Activated naive CD8-positive, alpha-beta T cell treated with anti-CD3 and anti-CD28 coated beads, Interleukin-2, amount 10 ng/mL, durations not matched to agents 7 days and 5 days (primary cell): ENCODE measurements around the gene BTBD1. TPM values are rescaled to one million over a fixed set of nuclear protein-coding genes. Genes with fewer than 3 reads are reported as not detected.
A peak's percentile ranks its signal among the peaks of the same experiment; 100 is the strongest.
"Not testable (repeated sequence)": the region's sequence is repeated elsewhere in the genome, so short reads cannot be mapped to it uniquely, and the experiment has no call there.

Experiments
- ATAC-seq: fragments of 150-1000 bp; cut with Tn5 transposase; one replicate; pipeline ENCODE4 v1.10.0; 2021; ENCODE audit warnings: low read depth, moderate library complexity
- POLR2A ChIA-PET: fragments of 350-600 bp; sonication (Branson Sonifier 250); formaldehyde crosslinking; loops from one replicate; lab custom pipeline; 2021; ENCODE audit warnings: antibody characterized with exemption; lab: Charles Lee
- DNase-seq: peaks from one replicate; pipeline ENCODE4 v3.0.0; 2021
- H3K27ac Mint-ChIP-seq: one replicate; pipeline ENCODE4 v1.8.0; 2022; ENCODE audit warnings: mild to moderate bottlenecking, mixed read lengths
- H3K27me3 Mint-ChIP-seq: one replicate; pipeline ENCODE4 v1.8.0; 2022; ENCODE audit warnings: mild to moderate bottlenecking, moderate library complexity, mixed read lengths
- H3K36me3 Mint-ChIP-seq: one replicate; pipeline ENCODE4 v1.8.0; 2021; ENCODE audit warnings: mild to moderate bottlenecking, mixed read lengths
- H3K4me1 Mint-ChIP-seq: one replicate; pipeline ENCODE4 v1.8.0; 2021; ENCODE audit warnings: mixed read lengths
- H3K4me3 Mint-ChIP-seq: one replicate; pipeline ENCODE4 v1.8.0; 2022; ENCODE audit warnings: mild to moderate bottlenecking, moderate library complexity, mixed read lengths
- H3K9me3 Mint-ChIP-seq: one replicate; pipeline ENCODE4 v1.8.0; 2021; ENCODE audit warnings: mixed read lengths
- total RNA-seq, 2 experiments: library from RNA; stranded (reverse); gene quantifications; one replicate each; pipeline ENCODE4 v1.2.3, GENCODE V29; 2021

BTBD1 gene
- total RNA-seq, 2 experiments from 2014 or later, result 56.3 to 59.2 TPM

GRCh38 chr15:83016906-83017305 is 50.1 kb downstream of the BTBD1 start:
- peaks cover 22% of the 10 kb centered on the region for H3K4me1 Mint-ChIP-seq
- no peaks in the 10 kb centered on the region for H3K9me3 Mint-ChIP-seq
- H3K27ac Mint-ChIP-seq, result no peak overlapping the region
- POLR2A ChIA-PET, result no interaction called here
- H3K4me3 Mint-ChIP-seq, result no peak overlapping the region
- no peaks in the 10 kb centered on the region for H3K27me3 Mint-ChIP-seq
- no peak for DNase-seq
- ATAC-seq, result no peak
- H3K36me3 Mint-ChIP-seq, result peaks cover 23% of the 10 kb centered on the region

DNA sequence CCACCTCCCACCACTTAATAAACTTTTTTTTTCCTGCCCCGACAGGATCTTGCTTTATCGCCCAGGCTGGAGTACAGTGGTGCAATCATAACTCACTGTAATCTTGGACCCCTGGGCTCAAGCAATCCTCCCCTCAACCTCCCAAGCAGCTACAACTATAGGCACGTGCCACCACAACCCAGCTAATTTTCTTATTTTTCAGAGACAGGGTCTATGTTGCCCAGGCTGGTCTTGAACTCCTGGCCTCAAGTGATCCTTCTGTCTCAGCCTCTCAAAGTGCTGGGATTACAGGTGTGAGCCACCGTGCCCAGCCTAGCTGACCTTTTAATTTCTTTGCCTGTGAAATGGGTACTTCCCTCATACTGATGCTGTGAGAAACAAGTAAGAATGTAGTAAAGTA is 51.7 kb downstream of the BTBD1 start:
- H3K36me3 Mint-ChIP-seq, result peaks cover 19% of the 10 kb centered on the region
- no peak for DNase-seq
- peak overlapping the region; percentile 8 for H3K27ac Mint-ChIP-seq
- peaks cover 30% of the 10 kb centered on the region for H3K4me1 Mint-ChIP-seq
- no peak for ATAC-seq
- H3K9me3 Mint-ChIP-seq, result no peaks in the 10 kb centered on the region
- no peaks in the 10 kb centered on the region for H3K27me3 Mint-ChIP-seq
- H3K4me3 Mint-ChIP-seq, result no peak overlapping the region
- POLR2A ChIA-PET, result interaction anchor here (1.1 kb wide), 1 partner anchor 48 kb away, joined by 4 read pairs; no protein-coding TSS in a partner anchor

GRCh38 chr15:83014205-83014653 is 52.8 kb downstream of the BTBD1 start:
- Mint-ChIP-seq H3K9me3 (no peaks in the 10 kb centered on the region), H3K36me3 (peaks cover 16% of the 10 kb centered on the region), H3K27me3 (no peaks in the 10 kb centered on the region), H3K4me1 (peaks cover 38% of the 10 kb centered on the region), H3K4me3 (no peak overlapping the region), H3K27ac (no peak overlapping the region)
- ATAC-seq (no peak), DNase-seq (no peak)
- POLR2A ChIA-PET, result interaction anchor here (1.1 kb wide), 2 partner anchors 20 to 49 kb away, joined by 3 to 4 read pairs; no protein-coding TSS in a partner anchor

DNA sequence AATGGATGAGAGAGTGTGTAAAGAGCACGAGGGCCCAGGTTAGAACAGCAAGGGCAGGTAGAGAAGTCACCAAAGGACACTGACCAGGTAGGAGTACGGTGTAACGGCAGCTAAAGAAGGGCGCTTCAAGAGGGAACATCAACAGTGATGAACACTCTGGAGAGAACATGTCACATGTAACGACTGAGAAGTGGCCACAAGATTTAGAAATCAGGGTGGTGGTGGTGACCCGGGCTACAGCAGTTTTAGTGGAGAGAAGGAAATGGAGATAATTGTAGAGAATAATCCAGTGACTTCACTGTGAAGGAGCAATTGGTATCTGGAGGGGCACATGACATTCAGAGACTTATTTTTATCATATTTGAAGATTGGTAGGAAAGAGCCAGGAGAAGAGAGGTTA is 54.4 kb downstream of the BTBD1 start:
- Mint-ChIP-seq H3K27me3 (no peaks in the 10 kb centered on the region), H3K9me3 (no peaks in the 10 kb centered on the region), H3K27ac (peak overlapping the region; percentile 98), H3K4me3 (peak overlapping the region; percentile 99), H3K36me3 (peaks cover 16% of the 10 kb centered on the region), H3K4me1 (peaks cover 38% of the 10 kb centered on the region)
- POLR2A ChIA-PET, result interaction anchor here (1.1 to 1.3 kb wide), 2 partner anchors 50 to 473 kb away, joined by 3 to 4 read pairs; partner anchors contain the start of gene RPS17
- ATAC-seq (no peak), DNase-seq (no peak)

- no peak for DNase-seq
- POLR2A ChIA-PET, result interaction anchor here (0.5 to 1.9 kb wide), 11 partner anchors 10 to 472 kb away, joined by 3 to 25 read pairs (median 6); partner anchors contain the start of genes BTBD1, RPS17 and TM6SF1
- peaks cover 14% of the 10 kb centered on the region for H3K36me3 Mint-ChIP-seq
Measured at GRCh38 chr15:83012076-83012426, 55.0 kb downstream of the BTBD1 start.

GRCh38 chr15:83011271-83012075 is 55.6 kb downstream of the BTBD1 start, which contains the start of gene C15orf40:
TSS of gene C15orf40 (minus strand) at chr15:83011639. CDS start at chr15:83011607, 32 bp downstream.
- peaks cover 13% of the 10 kb centered on the region for H3K36me3 Mint-ChIP-seq
- peak within 1 kb of the TSS; percentile 99 for H3K4me3 Mint-ChIP-seq
- H3K27ac Mint-ChIP-seq, result peak within 1 kb of the TSS; percentile 98
- POLR2A ChIA-PET, result interaction anchor here (0.5 to 1.9 kb wide), 18 partner anchors 8 to 471 kb away, joined by 3 to 25 read pairs (median 6); partner anchors contain the start of genes BTBD1, RAMAC, RPS17 and TM6SF1
- no peaks in the 10 kb centered on the region for H3K9me3 Mint-ChIP-seq
- DNase-seq (peak; percentile 91), ATAC-seq (peak; percentile 87)
- H3K4me1 Mint-ChIP-seq, result peaks cover 38% of the 10 kb centered on the region
- no peaks in the 10 kb centered on the region for H3K27me3 Mint-ChIP-seq

More at GRCh38 chr15:83012076-83012426, 55.0 kb downstream of the BTBD1 start:
- no peak for ATAC-seq
- peak overlapping the region; percentile 99 for H3K4me3 Mint-ChIP-seq
- no peaks in the 10 kb centered on the region for H3K27me3 Mint-ChIP-seq
- no peaks in the 10 kb centered on the region for H3K9me3 Mint-ChIP-seq
- peaks cover 38% of the 10 kb centered on the region for H3K4me1 Mint-ChIP-seq
- H3K27ac Mint-ChIP-seq, result peak overlapping the region; percentile 98

DNA sequence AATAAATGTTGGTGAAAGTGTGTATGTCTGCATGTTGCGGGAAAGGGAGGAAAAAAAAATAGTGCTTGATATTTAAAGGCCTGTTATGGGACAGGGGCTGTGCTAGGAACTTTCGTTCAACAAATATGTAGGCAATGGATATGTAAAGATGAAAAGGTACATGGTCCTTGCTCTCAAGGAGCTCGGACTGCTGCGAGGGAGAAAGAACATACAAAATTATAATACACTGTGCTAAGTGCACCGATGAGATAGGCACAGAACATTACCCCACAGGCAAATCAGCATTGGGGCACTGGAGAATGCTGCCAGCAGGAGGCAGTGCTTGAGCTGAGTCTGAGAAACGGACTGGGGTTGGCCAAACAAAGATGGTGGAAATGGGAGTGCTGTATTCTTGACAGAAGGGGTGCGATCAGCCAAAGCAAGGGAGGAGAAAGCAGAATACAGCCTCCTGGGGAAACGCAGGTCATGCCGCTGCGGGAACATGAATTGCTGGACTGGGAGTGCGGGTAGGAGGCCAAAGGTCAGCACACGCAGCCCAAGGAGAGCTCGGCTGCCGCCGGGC is 56.3 kb downstream of the BTBD1 start:
- DNase-seq, result peak; percentile 79
- Mint-ChIP-seq H3K36me3 (peaks cover 12% of the 10 kb centered on the region), H3K4me3 (peak overlapping the region; percentile 99), H3K27ac (peak overlapping the region; percentile 98), H3K4me1 (peaks cover 38% of the 10 kb centered on the region), H3K9me3 (no peaks in the 10 kb centered on the region), H3K27me3 (no peaks in the 10 kb centered on the region)
- POLR2A ChIA-PET, result interaction anchor here (0.5 to 1.9 kb wide), 15 partner anchors 8 to 471 kb away, joined by 3 to 25 read pairs (median 6); partner anchors contain the start of genes BTBD1, RAMAC, RPS17 and TM6SF1
- peak; percentile 63 for ATAC-seq

- not testable (repeated sequence) for H3K4me3 Mint-ChIP-seq, H3K27ac Mint-ChIP-seq, DNase-seq, H3K27me3 Mint-ChIP-seq, H3K9me3 Mint-ChIP-seq, ATAC-seq, H3K36me3 Mint-ChIP-seq, H3K4me1 Mint-ChIP-seq
- POLR2A ChIA-PET, result interaction anchor here (0.5 to 1.8 kb wide), 5 partner anchors 15 to 461 kb away, joined by 3 to 7 read pairs (median 3); partner anchors contain the start of gene RAMAC
Measured at GRCh38 chr15:83000672-83001031, 66.4 kb downstream of the BTBD1 start.

GRCh38 chr15:82999905-83000671 is 67.0 kb downstream of the BTBD1 start:
- H3K27ac Mint-ChIP-seq, result peak overlapping the region; percentile 78
- ATAC-seq (peak; percentile 91), DNase-seq (peak; percentile 37)
- no peaks in the 10 kb centered on the region for H3K27me3 Mint-ChIP-seq
- no peaks in the 10 kb centered on the region for H3K9me3 Mint-ChIP-seq
- H3K4me3 Mint-ChIP-seq, result peak overlapping the region; percentile 86
- peaks cover 6% of the 10 kb centered on the region for H3K4me1 Mint-ChIP-seq
- POLR2A ChIA-PET, result interaction anchor here (0.5 to 1.8 kb wide), 5 partner anchors 14 to 461 kb away, joined by 3 to 7 read pairs (median 3); partner anchors contain the start of gene RAMAC
- H3K36me3 Mint-ChIP-seq, result no peaks in the 10 kb centered on the region

DNA sequence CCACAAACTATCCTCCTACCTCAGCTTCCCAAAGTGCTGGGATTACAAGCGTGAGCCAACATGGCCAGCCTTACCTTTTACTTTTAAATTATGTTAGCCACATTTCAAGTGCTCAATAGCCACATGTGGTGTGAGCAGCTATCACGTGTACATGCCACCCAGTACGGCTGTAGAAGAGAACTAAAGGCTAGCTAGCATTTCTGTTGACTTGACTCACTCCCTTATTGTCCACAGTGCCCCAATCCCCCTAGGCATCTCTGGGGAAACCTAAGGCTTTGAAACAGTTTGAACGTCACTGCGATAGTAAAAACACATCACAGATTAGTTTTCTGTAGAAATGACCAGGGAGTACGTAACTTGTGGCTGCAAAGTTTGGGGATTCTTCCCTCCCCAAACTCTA is 67.6 kb downstream of the BTBD1 start:
- Mint-ChIP-seq H3K4me1 (peaks cover 6% of the 10 kb centered on the region), H3K27ac (no peak overlapping the region), H3K4me3 (no peak overlapping the region), H3K36me3 (no peaks in the 10 kb centered on the region), H3K9me3 (no peaks in the 10 kb centered on the region), H3K27me3 (no peaks in the 10 kb centered on the region)
- ATAC-seq (no peak), DNase-seq (no peak)
- POLR2A ChIA-PET, result interaction anchor here (1.4 to 1.8 kb wide), 3 partner anchors 14 to 460 kb away, joined by 3 to 7 read pairs (median 6); partner anchors contain the start of gene RAMAC

DNA sequence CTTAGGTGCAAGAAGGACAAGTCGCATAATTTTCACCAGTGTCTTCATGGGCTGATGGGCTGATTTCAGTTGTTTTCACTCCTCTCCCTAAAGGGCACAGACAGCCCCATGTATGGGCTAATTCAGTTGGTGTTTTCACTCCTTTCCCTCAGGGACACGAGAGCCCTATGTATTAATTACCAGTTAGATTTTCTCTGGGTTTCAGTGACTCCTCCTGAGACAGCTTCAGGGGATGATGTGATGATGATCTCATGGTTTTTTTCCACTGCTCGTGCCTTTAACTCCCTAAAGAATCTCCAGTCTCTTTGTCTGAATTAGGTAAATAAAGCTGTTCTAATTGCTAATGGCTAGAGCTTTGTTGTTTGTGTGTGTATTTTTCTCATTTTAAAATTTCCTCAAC is 71.1 kb downstream of the BTBD1 start:
- H3K27ac Mint-ChIP-seq, result no peak overlapping the region
- peaks cover 4% of the 10 kb centered on the region for H3K36me3 Mint-ChIP-seq
- peaks cover 8% of the 10 kb centered on the region for H3K4me1 Mint-ChIP-seq
- H3K9me3 Mint-ChIP-seq, result no peaks in the 10 kb centered on the region
- ATAC-seq (no peak), DNase-seq (no peak)
- POLR2A ChIA-PET, result no interaction called here
- no peaks in the 10 kb centered on the region for H3K27me3 Mint-ChIP-seq
- H3K4me3 Mint-ChIP-seq, result no peak overlapping the region

DNA sequence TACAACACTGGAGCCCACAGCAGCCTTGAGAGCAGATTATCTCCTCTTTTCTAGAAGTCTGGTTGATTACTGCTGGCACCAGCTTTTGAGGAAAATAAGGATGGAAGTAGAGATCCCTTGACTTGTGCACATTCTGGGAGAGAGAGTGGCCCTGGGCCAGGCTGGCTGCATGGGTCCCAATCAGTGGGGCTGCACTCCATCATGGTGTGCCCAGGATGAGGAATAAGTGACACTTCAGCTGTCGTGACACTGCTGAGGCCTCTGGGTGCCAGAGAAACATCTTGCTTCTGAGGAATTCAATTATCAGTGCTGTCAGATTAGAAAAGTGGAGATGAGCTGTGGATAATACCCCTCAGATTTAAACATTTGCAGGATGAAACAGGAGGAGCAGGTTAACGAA is 72.0 kb downstream of the BTBD1 start:
- Mint-ChIP-seq H3K36me3 (peaks cover 8% of the 10 kb centered on the region), H3K27ac (no peak overlapping the region), H3K4me1 (peaks cover 7% of the 10 kb centered on the region), H3K9me3 (no peaks in the 10 kb centered on the region), H3K27me3 (no peaks in the 10 kb centered on the region), H3K4me3 (no peak overlapping the region)
- POLR2A ChIA-PET, result no interaction called here
- DNase-seq (no peak), ATAC-seq (no peak)
